ENCODE measurements around the gene CLIP4. TPM values are rescaled to one million over a fixed set of nuclear protein-coding genes. Genes with fewer than 3 reads are reported as not detected.

CLIP4 gene
- total RNA-seq, 1 experiment from 2014 or later = 134 TPM

DNA sequence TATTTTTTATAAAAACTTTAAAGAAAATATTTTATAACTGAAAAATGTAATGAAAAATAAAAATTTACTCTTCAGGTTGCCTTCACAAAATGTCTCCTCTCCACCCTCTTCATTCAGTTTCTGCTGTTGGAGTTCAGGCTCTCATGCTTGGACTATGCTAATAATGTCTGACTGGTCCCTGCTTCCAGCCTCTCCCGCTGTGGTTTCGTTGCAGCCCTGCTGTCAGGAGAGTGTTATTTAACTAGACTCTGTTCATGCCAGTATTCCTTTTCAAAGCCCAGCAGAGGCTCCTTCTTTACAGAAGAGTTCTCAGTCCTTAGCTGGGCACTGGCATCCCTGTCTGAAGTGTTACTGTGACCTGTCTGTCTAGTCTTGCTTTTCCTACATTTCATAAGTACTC is 40.4 kb downstream of the CLIP4 start:
- H2AFZ ChIP-seq = no peak overlapping the region
- TF ChIP-seq, protein P1, sequence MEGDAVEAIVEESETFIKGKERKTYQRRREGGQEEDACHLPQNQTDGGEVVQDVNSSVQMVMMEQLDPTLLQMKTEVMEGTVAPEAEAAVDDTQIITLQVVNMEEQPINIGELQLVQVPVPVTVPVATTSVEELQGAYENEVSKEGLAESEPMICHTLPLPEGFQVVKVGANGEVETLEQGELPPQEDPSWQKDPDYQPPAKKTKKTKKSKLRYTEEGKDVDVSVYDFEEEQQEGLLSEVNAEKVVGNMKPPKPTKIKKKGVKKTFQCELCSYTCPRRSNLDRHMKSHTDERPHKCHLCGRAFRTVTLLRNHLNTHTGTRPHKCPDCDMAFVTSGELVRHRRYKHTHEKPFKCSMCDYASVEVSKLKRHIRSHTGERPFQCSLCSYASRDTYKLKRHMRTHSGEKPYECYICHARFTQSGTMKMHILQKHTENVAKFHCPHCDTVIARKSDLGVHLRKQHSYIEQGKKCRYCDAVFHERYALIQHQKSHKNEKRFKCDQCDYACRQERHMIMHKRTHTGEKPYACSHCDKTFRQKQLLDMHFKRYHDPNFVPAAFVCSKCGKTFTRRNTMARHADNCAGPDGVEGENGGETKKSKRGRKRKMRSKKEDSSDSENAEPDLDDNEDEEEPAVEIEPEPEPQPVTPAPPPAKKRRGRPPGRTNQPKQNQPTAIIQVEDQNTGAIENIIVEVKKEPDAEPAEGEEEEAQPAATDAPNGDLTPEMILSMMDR (conservative IDR thresholded peaks at IDR 0.05) = no peak
- TF ChIP-seq EZH2 (IDR thresholded peaks at IDR 0.05; ENCODE audit: low read depth) = no peak
- H3F3A ChIP-seq (ENCODE audit: insufficient read depth, low read depth) = peaks cover 8% of the 10 kb centered on the region; the same call in 1 of the 2 replicates
- no peaks in the 10 kb centered on the region for H3K79me2 ChIP-seq (ENCODE audit: low read depth)
- H3K4me2 ChIP-seq = no peak overlapping the region
- no peak for DNase-seq
- intact Hi-C loops (cut with micrococcal nuclease; ENCODE audit: unreplicated experiment) = no loop called here
- POLR2A ChIA-PET (ENCODE audit: unreplicated experiment) = no interaction called here
- no peaks in the 10 kb centered on the region for H3K27me3 ChIP-seq (ENCODE audit: insufficient read depth, low read depth)
- peaks cover 80% of the 10 kb centered on the region for H3K36me3 ChIP-seq (ENCODE audit: low read depth)
- peaks cover 4% of the 10 kb centered on the region for H4K20me1 ChIP-seq (ENCODE audit: insufficient read depth)
- no peaks in the 10 kb centered on the region for H3K4me1 ChIP-seq (replicated peaks; ENCODE audit: insufficient read depth)
- H3K9me2 ChIP-seq (ENCODE audit: insufficient read depth) = no peaks in the 10 kb centered on the region
- H3K4me3 ChIP-seq = no peak overlapping the region
- no peaks in the 10 kb centered on the region for H3K9me3 ChIP-seq (ENCODE audit: insufficient read depth, low read depth)
- no peak overlapping the region for H3K27ac ChIP-seq
- CTCF ChIA-PET = no interaction called here
- no TSS peak for BruUV-seq (replicated peaks)

DNA sequence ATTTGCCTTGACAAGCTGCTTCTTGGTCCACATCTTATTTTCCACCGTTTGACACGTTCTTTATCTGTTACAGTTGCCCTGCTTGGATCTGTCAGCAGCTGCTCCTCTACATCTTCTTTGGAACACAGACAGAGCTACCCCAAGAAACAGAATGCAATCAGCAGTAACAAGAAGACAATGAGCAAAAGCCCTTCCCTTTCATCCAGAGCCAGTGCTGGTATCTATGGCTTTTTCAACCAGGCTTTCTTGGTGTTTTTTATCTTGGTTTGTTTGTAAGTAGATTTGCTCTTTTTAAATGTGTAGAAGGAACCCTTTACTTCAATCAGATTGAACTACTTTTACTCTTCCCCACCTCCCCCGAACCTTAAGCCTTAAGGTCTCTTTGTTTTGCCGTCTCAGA is 41.9 kb downstream of the CLIP4 start:
- no peak overlapping the region for H2AFZ ChIP-seq
- ChIA-PET POLR2A (ENCODE audit: unreplicated experiment) (no interaction called here), CTCF (no interaction called here)
- no peak overlapping the region for H3K27ac ChIP-seq
- peaks cover 8% of the 10 kb centered on the region; the same call in 1 of the 2 replicates for H3F3A ChIP-seq (ENCODE audit: insufficient read depth, low read depth)
- H3K36me3 ChIP-seq (ENCODE audit: low read depth) = peaks cover 81% of the 10 kb centered on the region
- H3K4me1 ChIP-seq (replicated peaks; ENCODE audit: insufficient read depth) = no peaks in the 10 kb centered on the region
- DNase-seq = no peak
- H3K4me3 ChIP-seq = no peak overlapping the region
- H3K27me3 ChIP-seq (ENCODE audit: insufficient read depth, low read depth) = no peaks in the 10 kb centered on the region
- no peaks in the 10 kb centered on the region for H3K79me2 ChIP-seq (ENCODE audit: low read depth)
- H3K9me2 ChIP-seq (ENCODE audit: insufficient read depth) = no peaks in the 10 kb centered on the region
- TF ChIP-seq, protein P1 (conservative IDR thresholded peaks at IDR 0.05) = no peak
- no peak for TF ChIP-seq EZH2 (IDR thresholded peaks at IDR 0.05; ENCODE audit: low read depth)
- H3K4me2 ChIP-seq = no peak overlapping the region
- H4K20me1 ChIP-seq (ENCODE audit: insufficient read depth) = peaks cover 4% of the 10 kb centered on the region
- intact Hi-C loops (cut with micrococcal nuclease; ENCODE audit: unreplicated experiment) = no loop called here
- BruUV-seq (replicated peaks) = no TSS peak
- no peaks in the 10 kb centered on the region for H3K9me3 ChIP-seq (ENCODE audit: insufficient read depth, low read depth)

DNA sequence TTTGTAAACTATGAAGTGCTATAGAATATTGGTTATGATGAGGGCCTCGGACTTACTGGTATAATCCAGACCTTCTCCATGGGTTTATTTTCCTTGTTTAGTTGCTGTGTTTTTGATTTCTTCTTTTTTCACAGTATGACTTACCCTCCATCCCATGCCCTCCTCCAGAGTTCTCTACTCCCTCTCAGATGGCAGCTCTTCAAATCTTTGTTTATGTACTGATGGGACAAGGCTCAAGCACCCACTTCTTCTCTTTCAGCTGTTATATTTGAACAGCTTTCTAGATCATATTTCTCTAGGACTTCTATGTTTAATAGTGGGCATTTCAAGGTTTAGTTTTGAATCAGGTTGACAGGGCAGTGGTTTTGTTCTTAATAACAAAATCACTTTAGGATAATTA is 43.9 kb downstream of the CLIP4 start:
- BruUV-seq (replicated peaks) = no TSS peak

More for the DNA sequence above, 43.9 kb downstream of the CLIP4 start:
- DNase-seq = no peak
- Histone ChIP-seq H3K4me1 (replicated peaks; ENCODE audit: insufficient read depth) (no peaks in the 10 kb centered on the region), H3K79me2 (ENCODE audit: low read depth) (no peaks in the 10 kb centered on the region), H3F3A (ENCODE audit: insufficient read depth, low read depth) (peaks cover 8% of the 10 kb centered on the region; the same call in 1 of the 2 replicates), H2AFZ (no peak overlapping the region), H3K4me2 (no peak overlapping the region), H3K9me3 (ENCODE audit: insufficient read depth, low read depth) (no peaks in the 10 kb centered on the region), H3K36me3 (ENCODE audit: low read depth) (peaks cover 78% of the 10 kb centered on the region), H3K4me3 (no peak overlapping the region), H3K27ac (no peak overlapping the region), H3K9me2 (ENCODE audit: insufficient read depth) (no peaks in the 10 kb centered on the region), H3K27me3 (ENCODE audit: insufficient read depth, low read depth) (no peaks in the 10 kb centered on the region), H4K20me1 (ENCODE audit: insufficient read depth) (no peaks in the 10 kb centered on the region; the same call in 1 of the 2 replicates)
- intact Hi-C loops (cut with micrococcal nuclease; ENCODE audit: unreplicated experiment) = no loop called here
- TF ChIP-seq, protein P1 (conservative IDR thresholded peaks at IDR 0.05) = no peak
- TF ChIP-seq EZH2 (IDR thresholded peaks at IDR 0.05; ENCODE audit: low read depth) = no peak
- ChIA-PET CTCF (no interaction called here), POLR2A (ENCODE audit: unreplicated experiment) (no interaction called here)

All from PC-9 (cell line).